D721Med (cell line): ENCODE results near the gene DCANP1.

Experiments
- DNase-seq: peaks from one replicate; pipeline ENCODE4 v3.0.0; 2011; ENCODE audit warnings: low spot score; ENCODE audit not compliant: insufficient read length
- FAIRE-seq: peaks from 2 replicates; lab custom pipeline; 2011; peaks lifted over from hg19 to GRCh38; lab: Jason Lieb, UNC
- CTCF ChIP-seq: IDR thresholded peaks from 2 replicates; pipeline ENCODE4 v1.5.1; 2012; ENCODE audit warnings: mild to moderate bottlenecking, control low read depth; ENCODE audit not compliant: insufficient read depth; ENCODE audit errors: missing control alignments

Gene DCANP1

GRCh38 chr5:135455876-135456237 is 8.7 kb upstream of the DCANP1 start:
- no peak for TF ChIP-seq CTCF
- no peak for FAIRE-seq
- DNase-seq, result no peak

- FAIRE-seq, result no peak
- TF ChIP-seq CTCF, result no peak
- DNase-seq, result no peak
Observed at GRCh38 chr5:135454946-135455345, 7.8 kb upstream of the DCANP1 start.

GRCh38 chr5:135453613-135454012 is 6.5 kb upstream of the DCANP1 start:
- DNase-seq, result no peak
- FAIRE-seq, result no peak
- TF ChIP-seq CTCF, result no peak

GRCh38 chr5:135452321-135453030 is 5.3 kb upstream of the DCANP1 start, which contains the start of gene TIFAB:
Gene TIFAB (minus strand): TSS chr5:135452351. CDS start chr5:135449939, 2,412 bp downstream.
- DNase-seq (no peak), FAIRE-seq (no peak)
- no peak for TF ChIP-seq CTCF

- DNase-seq, result no peak
- TF ChIP-seq CTCF, result no peak
Observed at GRCh38 chr5:135451581-135452320, 4.6 kb upstream of the DCANP1 start.

GRCh38 chr5:135450952-135451351 is 3.8 kb upstream of the DCANP1 start:
- DNase-seq (no peak), FAIRE-seq (no peak)
- TF ChIP-seq CTCF, result no peak

More at GRCh38 chr5:135451581-135452320, 4.6 kb upstream of the DCANP1 start:
- FAIRE-seq, result no peak

- FAIRE-seq (no peak), DNase-seq (no peak)
- TF ChIP-seq CTCF, result no peak
Observed at GRCh38 chr5:135450336-135450735, 3.2 kb upstream of the DCANP1 start.
